ENCODE measurements around the gene CHRNE.
A peak's percentile ranks its signal among the peaks of the same experiment; 100 is the strongest.

DNA sequence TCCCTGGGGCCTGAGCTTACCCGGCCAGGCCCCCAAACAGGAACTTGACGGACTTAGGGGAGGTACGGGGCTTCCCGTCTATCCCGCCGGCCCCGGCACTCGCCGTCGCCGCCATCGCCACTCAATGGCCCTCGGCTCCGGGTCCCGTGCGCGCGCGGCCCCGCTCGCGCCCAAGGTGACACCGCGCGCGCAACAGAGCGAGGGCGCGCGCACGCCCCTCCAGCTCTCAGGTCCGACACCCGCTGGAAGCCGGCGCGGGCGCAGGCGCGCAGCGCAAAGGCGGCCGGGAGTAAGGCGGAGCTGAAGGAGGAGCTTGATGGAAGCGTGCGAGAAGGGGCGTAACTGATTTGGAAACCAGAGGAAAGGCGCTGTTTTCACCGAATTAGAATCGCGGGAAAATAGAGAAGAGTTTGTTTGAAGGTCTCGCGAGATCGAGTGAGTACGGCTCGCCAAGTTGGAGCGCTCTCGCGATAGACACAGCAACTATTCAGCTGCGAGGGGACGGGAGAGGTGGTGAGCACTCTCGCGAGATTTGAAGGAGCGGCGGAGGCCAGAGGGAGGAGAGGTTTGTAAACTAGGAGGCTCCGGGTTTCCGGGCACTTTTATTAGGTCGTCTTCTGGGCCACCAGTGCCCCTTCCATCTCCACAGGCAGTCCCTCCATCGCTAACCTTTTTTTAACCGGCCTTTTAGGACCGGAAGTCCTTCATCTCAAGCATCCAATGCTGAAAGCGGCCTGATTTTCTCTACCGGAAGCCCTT, 37.1 kb upstream of the CHRNE start, which contains the start of the genes RNF167 and SLC25A11:
- TF ChIP-seq EZH2 (IDR thresholded peaks at IDR 0.05): no peak
- peak; percentile 66; the same call in 1 of the 2 replicates for TF ChIP-seq POLR2AphosphoS5 (IDR thresholded peaks at IDR 0.05; ENCODE audit: borderline replicate concordance, low read depth, low read length)
